CD14-positive monocyte (primary cell): ENCODE data around the gene MTG2. TPM values are rescaled to one million over a fixed set of nuclear protein-coding genes. Genes with fewer than 3 reads are reported as not detected.
A peak's percentile ranks its signal among the peaks of the same experiment; 100 is the strongest.

Source experiments
- DNase-seq, 3 donors: peaks; one replicate each; pipeline ENCODE4 v3.0.0-alpha.2; 2011 to 2022
- H2AFZ ChIP-seq: 2 replicates; pipeline ENCODE4 v1.6.0; 2012; ENCODE audit warnings: mild to moderate bottlenecking, low read depth, low read length, inconsistent platforms; ENCODE audit not compliant: insufficient read depth, poor library complexity, severe bottlenecking
- H3K27ac ChIP-seq, 2 donors: 1 replicate in 1 of 2; 2 replicates in 1 of 2; pipeline ENCODE4 v1.5.1; 2012 to 2013; ENCODE audit warnings: low read length in 2 of 2, control low read depth in 1 of 2, inconsistent platforms in 1 of 2, low read depth in 1 of 2, mild to moderate bottlenecking in 1 of 2
- H3K27me3 ChIP-seq, 2 donors: one replicate each; pipeline versions ENCODE4 v1.6.0 to v1.6.1; 2011 to 2013; ENCODE audit warnings: low read length in 2 of 2; ENCODE audit not compliant: control insufficient read depth in 2 of 2, insufficient read depth in 2 of 2
- H3K36me3 ChIP-seq, 2 donors: replicated peaks in 1 of 2; 1 replicate in 1 of 2; 2 replicates in 1 of 2; pipeline versions ENCODE4 v1.5.1 to v1.6.1; 2012 to 2013; ENCODE audit warnings: low read length in 2 of 2, control low read depth in 1 of 2, inconsistent platforms in 1 of 2, mild to moderate bottlenecking in 1 of 2; ENCODE audit not compliant: insufficient read depth in 2 of 2, control insufficient read depth in 1 of 2
- H3K4me1 ChIP-seq, 2 donors: 1 replicate in 1 of 2; 2 replicates in 1 of 2; pipeline versions ENCODE4 v1.5.1 to v1.6.1; 2012 to 2013; ENCODE audit warnings: low read length in 2 of 2, control low read depth in 1 of 2, inconsistent platforms in 1 of 2, mild to moderate bottlenecking in 1 of 2, moderate library complexity in 1 of 2; ENCODE audit not compliant: insufficient read depth in 2 of 2, control insufficient read depth in 1 of 2
- H3K4me2 ChIP-seq: replicated peaks from 2 replicates; pipeline ENCODE3; 2012; ENCODE audit warnings: low read length, moderate library complexity, mild to moderate bottlenecking; ENCODE audit not compliant: poor library complexity, severe bottlenecking; ENCODE audit errors: extremely low read depth
- H3K4me3 ChIP-seq, 3 experiments: fragments of 200-600 bp in 1 of 3; sonication (generic) in 1 of 3; replicated peaks in 1 of 3; 1 replicate in 2 of 3; 2 replicates in 1 of 3; pipeline ENCODE4 v1.5.1; 2011 to 2013; ENCODE audit warnings: low read length in 3 of 3, mild to moderate bottlenecking in 3 of 3, control low read depth in 2 of 3, low read depth in 2 of 3, inconsistent platforms in 1 of 3, moderate library complexity in 1 of 3
- H3K79me2 ChIP-seq: 2 replicates; pipeline ENCODE4 v1.6.0; 2012; ENCODE audit warnings: mild to moderate bottlenecking, control low read depth, inconsistent platforms, low read length, moderate library complexity; ENCODE audit not compliant: insufficient read depth
- H3K9ac ChIP-seq: 2 replicates; pipeline ENCODE4 v1.6.0; 2017; ENCODE audit warnings: low read length, mild to moderate bottlenecking; ENCODE audit not compliant: insufficient read depth, poor library complexity, severe bottlenecking
- H3K9me3 ChIP-seq, 2 donors: replicated peaks in 1 of 2; 1 replicate in 1 of 2; 2 replicates in 1 of 2; pipeline versions ENCODE4 v1.5.1 to v1.6.1; 2012 to 2013; ENCODE audit warnings: low read length in 2 of 2, control low read depth in 1 of 2; ENCODE audit not compliant: control insufficient read depth in 1 of 2, insufficient read depth in 1 of 2
- H4K20me1 ChIP-seq: 2 replicates; pipeline ENCODE4 v1.6.0; 2012; ENCODE audit warnings: mild to moderate bottlenecking, low read length, control low read depth, moderate library complexity; ENCODE audit not compliant: insufficient read depth
- H3K27ac Mint-ChIP-seq, 7 donors: one replicate each; pipeline ENCODE4 v1.8.0; 2020; ENCODE audit warnings: mild to moderate bottlenecking in 7 of 7, mixed read lengths in 7 of 7, moderate library complexity in 6 of 7, inconsistent platforms in 2 of 7
- H3K27me3 Mint-ChIP-seq, 3 donors: one replicate each; pipeline ENCODE4 v1.8.0; 2021 to 2022; ENCODE audit warnings: low read depth in 3 of 3, mild to moderate bottlenecking in 3 of 3, mixed read lengths in 3 of 3, moderate library complexity in 3 of 3, inconsistent platforms in 1 of 3
- H3K36me3 Mint-ChIP-seq, 2 donors: one replicate each; pipeline ENCODE4 v1.8.0; 2020; ENCODE audit warnings: mixed read lengths in 2 of 2, inconsistent platforms in 1 of 2, mild to moderate bottlenecking in 1 of 2
- H3K4me1 Mint-ChIP-seq: one replicate; pipeline ENCODE4 v1.8.0; 2020; ENCODE audit warnings: mild to moderate bottlenecking, mixed read lengths
- H3K4me3 Mint-ChIP-seq, 2 donors: one replicate each; pipeline ENCODE4 v1.8.0; 2020; ENCODE audit warnings: mild to moderate bottlenecking in 2 of 2, mixed read lengths in 2 of 2, moderate library complexity in 1 of 2
- H3K9me3 Mint-ChIP-seq, 7 donors: one replicate each; pipeline ENCODE4 v1.8.0; 2020 to 2022; ENCODE audit warnings: mixed read lengths in 7 of 7, mild to moderate bottlenecking in 6 of 7, moderate library complexity in 6 of 7, inconsistent platforms in 2 of 7
- CTCF ChIP-seq: fragments of 200-600 bp; IDR thresholded peaks from one replicate; pipeline ENCODE4 v1.8.0; 2022; ENCODE audit warnings: antibody characterized with exemption, mild to moderate bottlenecking
- WGBS: methylation state at CpG from one replicate; pipeline ENCODE4 v1.1.5; 2013; ENCODE audit warnings: missing lambda C conversion rate; ENCODE audit not compliant: insufficient coverage; 5-methylcytosine and 5-hydroxymethylcytosine counted together
- intact Hi-C, 2 donors: fragments of 100-400 bp; cut with micrococcal nuclease; formaldehyde crosslinking; loops; one replicate each; pipeline versions ENCODE4 v1.15.0 to v1.15.1; 2023
- polyA plus RNA-seq, 3 donors: library from polyadenylated mRNA; depleted of rRNA in 1 of 3; unstranded in 2 of 3; stranded (reverse) in 1 of 3; fragments of 300-500 nt in 2 of 3; fragments of >200 nt in 1 of 3; fragmentation: Illumina TruSeq in 2 of 3; gene quantifications; 1 replicate in 2 of 3; 2 replicates in 1 of 3; pipeline ENCODE4 v1.2.3, GENCODE V29; 2012 to 2021

MTG2 gene
- polyA plus RNA-seq, 3 donors, result 10.8 to 16.1 (median 14.9) TPM

- no peak overlapping the region for H3K4me3 Mint-ChIP-seq
- Histone ChIP-seq H3K4me2 (no peak overlapping the region), H3K27ac (no peak overlapping the region), H3K36me3 (peaks cover 63 to 89% of the 10 kb centered on the region in 2 donors), H3K27me3 (no peaks in the 10 kb centered on the region), H3K9ac (no peak overlapping the region), H2AFZ (no peak overlapping the region), H3K4me3 (no peak overlapping the region), H4K20me1 (peaks cover 5% of the 10 kb centered on the region), H3K79me2 (peaks cover 4% of the 10 kb centered on the region), H3K9me3 (no peaks in the 10 kb centered on the region), H3K4me1 (no peaks in the 10 kb centered on the region)
- TF ChIP-seq CTCF, result no peak
- H3K9me3 Mint-ChIP-seq, result no peaks in the 10 kb centered on the region
- H3K36me3 Mint-ChIP-seq, result peaks cover 63 to 91% of the 10 kb centered on the region in 2 donors
- intact Hi-C loops, result no loop called here
- 97% methylated on average over 17 of the region's 18 CpGs for WGBS
- H3K27ac Mint-ChIP-seq, result no peak overlapping the region
- H3K4me1 Mint-ChIP-seq, result no peaks in the 10 kb centered on the region
- H3K27me3 Mint-ChIP-seq, result peaks cover 0 to 5% (median 0%) of the 10 kb centered on the region in 3 donors
- DNase-seq, result no peak
Measured at GRCh38 chr20:62197801-62198200, 15.0 kb downstream of the MTG2 start.

GRCh38 chr20:62198496-62198895, 15.7 kb downstream of the MTG2 start:
- TF ChIP-seq CTCF, result no peak

More at GRCh38 chr20:62198496-62198895, 15.7 kb downstream of the MTG2 start:
- over 99% methylated on average over 13 of the region's 17 CpGs for WGBS
- DNase-seq, result no peak
- Histone ChIP-seq H3K4me2 (no peak overlapping the region), H3K4me3 (no peak overlapping the region), H3K79me2 (peaks cover under 1% of the 10 kb centered on the region), H3K27me3 (no peaks in the 10 kb centered on the region), H4K20me1 (peaks cover 2% of the 10 kb centered on the region), H2AFZ (no peak overlapping the region), H3K4me1 (no peaks in the 10 kb centered on the region), H3K9me3 (no peaks in the 10 kb centered on the region), H3K9ac (no peak overlapping the region), H3K27ac (no peak overlapping the region), H3K36me3 (peaks cover 62 to 89% of the 10 kb centered on the region in 2 donors)
- intact Hi-C loops, result no loop called here
- peaks cover 0 to 5% (median 0%) of the 10 kb centered on the region in 3 donors for H3K27me3 Mint-ChIP-seq
- no peaks in the 10 kb centered on the region for H3K4me1 Mint-ChIP-seq
- H3K4me3 Mint-ChIP-seq, result no peak overlapping the region
- peak overlapping the region in 2 of 7 donors; percentile 54 to 61 for H3K27ac Mint-ChIP-seq
- no peaks in the 10 kb centered on the region for H3K9me3 Mint-ChIP-seq
- peaks cover 62 to 91% of the 10 kb centered on the region in 2 donors for H3K36me3 Mint-ChIP-seq
